Measurements from ENCODE around the gene PHF21B.
A peak's percentile ranks its signal among the peaks of the same experiment; 100 is the strongest.

PHF21B gene

GRCh38 chr22:44990328-44990727 lies 19.5 kb downstream of the PHF21B start:
- DNase-seq (ENCODE audit: low spot score): no peak

GRCh38 chr22:44988671-44989070 lies 21.1 kb downstream of the PHF21B start:
- no peak for DNase-seq (ENCODE audit: low spot score)

- DNase-seq (ENCODE audit: low spot score): no peak
Measured at GRCh38 chr22:44986926-44987325, 22.9 kb downstream of the PHF21B start.

GRCh38 chr22:44985906-44986527 lies 23.8 kb downstream of the PHF21B start:
- no peak for DNase-seq (ENCODE audit: low spot score)

GRCh38 chr22:44983878-44984482 lies 25.8 kb downstream of the PHF21B start:
- no peak for DNase-seq (ENCODE audit: low spot score)

- DNase-seq (ENCODE audit: low spot score): no peak
Measured at GRCh38 chr22:44982445-44982844, 27.4 kb downstream of the PHF21B start.

- DNase-seq (ENCODE audit: low spot score): no peak
Measured at GRCh38 chr22:44981857-44982256, 27.9 kb downstream of the PHF21B start.

GRCh38 chr22:44979154-44979553 lies 30.7 kb downstream of the PHF21B start:
- no peak for DNase-seq (ENCODE audit: low spot score)

- peak; percentile 17 for DNase-seq (ENCODE audit: low spot score)
Measured at GRCh38 chr22:44975427-44976262, 34.2 kb downstream of the PHF21B start.

GRCh38 chr22:44974454-44974853 lies 35.4 kb downstream of the PHF21B start:
- DNase-seq (ENCODE audit: low spot score): no peak

- DNase-seq (ENCODE audit: low spot score): no peak
Measured at GRCh38 chr22:44973829-44974228, 36.0 kb downstream of the PHF21B start.

- DNase-seq (ENCODE audit: low spot score): no peak
Measured at GRCh38 chr22:44972363-44973083, 37.3 kb downstream of the PHF21B start.

- DNase-seq (ENCODE audit: low spot score): no peak
Measured at GRCh38 chr22:44971651-44972362, 38.0 kb downstream of the PHF21B start.

GRCh38 chr22:44970291-44970690 lies 39.5 kb downstream of the PHF21B start:
- no peak for DNase-seq (ENCODE audit: low spot score)

- no peak for DNase-seq (ENCODE audit: low spot score)
Measured at GRCh38 chr22:44969817-44970216, 40.0 kb downstream of the PHF21B start.

GRCh38 chr22:44968736-44969135 lies 41.1 kb downstream of the PHF21B start:
- DNase-seq (ENCODE audit: low spot score): no peak

- no peak for DNase-seq (ENCODE audit: low spot score)
Measured at GRCh38 chr22:44965171-44965570, 44.6 kb downstream of the PHF21B start.

- no peak for DNase-seq (ENCODE audit: low spot score)
Measured at GRCh38 chr22:44964722-44965078, 45.1 kb downstream of the PHF21B start.

- DNase-seq (ENCODE audit: low spot score): no peak
Measured at GRCh38 chr22:44963832-44964721, 45.7 kb downstream of the PHF21B start.

GRCh38 chr22:44962741-44963454 lies 46.9 kb downstream of the PHF21B start:
- DNase-seq (ENCODE audit: low spot score): no peak
